Endometrial microvascular endothelial cells (primary cell): ENCODE measurements around the gene AURKAIP1. TPM values are rescaled to one million over a fixed set of nuclear protein-coding genes. Genes with fewer than 3 reads are reported as not detected.
"Not testable (repeated sequence)": the region's sequence is repeated elsewhere in the genome, so short reads cannot be mapped to it uniquely, and the experiment has no call there.

Experiments
- in situ Hi-C: cut with HindIII; loops from 2 replicates; pipeline ENCODE4 v1.10.0; 2017; ENCODE audit warnings: low sequenced_read_pairs, low pct_unique_long_range_greater_than_20kb; ENCODE audit errors: inconsistent ontology term
- total RNA-seq: library from RNA; depleted of rRNA; stranded (reverse); fragments of >200 nt; gene quantifications from one replicate; pipeline ENCODE4 v1.2.3, GENCODE V29; 2015; ENCODE audit errors: inconsistent ontology term

Gene AURKAIP1
- total RNA-seq, 1 donor from 2014 or later: 153 TPM

GRCh38 chr1:1370094-1370493 lies 4.9 kb downstream of the AURKAIP1 start:
- in situ Hi-C loops: not testable (repeated sequence)

- in situ Hi-C loops: no loop called here
Observed at GRCh38 chr1:1367315-1367714, 7.7 kb downstream of the AURKAIP1 start.

GRCh38 chr1:1366699-1367066 lies 8.3 kb downstream of the AURKAIP1 start:
- in situ Hi-C loops: no loop called here

GRCh38 chr1:1365875-1366698 lies 8.9 kb downstream of the AURKAIP1 start:
- in situ Hi-C loops: no loop called here

- in situ Hi-C loops: no loop called here
Observed at GRCh38 chr1:1364266-1364665, 10.7 kb downstream of the AURKAIP1 start.

- in situ Hi-C loops: no loop called here
Observed at GRCh38 chr1:1361982-1362423, 13.0 kb downstream of the AURKAIP1 start.

- in situ Hi-C loops: no loop called here
Observed at GRCh38 chr1:1361233-1361981, 13.6 kb downstream of the AURKAIP1 start.

- in situ Hi-C loops: no loop called here
Observed at GRCh38 chr1:1360506-1361169, 14.4 kb downstream of the AURKAIP1 start.

- in situ Hi-C loops: no loop called here
Observed at GRCh38 chr1:1359664-1360468, 15.1 kb downstream of the AURKAIP1 start.

GRCh38 chr1:1359308-1359663 lies 15.7 kb downstream of the AURKAIP1 start:
- in situ Hi-C loops: no loop called here

GRCh38 chr1:1358433-1359271 lies 16.4 kb downstream of the AURKAIP1 start, which contains the start of gene MXRA8:
TSS of gene MXRA8 (minus strand) at chr1:1358555. CDS start at chr1:1358504, 51 bp downstream.
- in situ Hi-C loops: no loop called here

GRCh38 chr1:1357871-1358432 lies 17.1 kb downstream of the AURKAIP1 start:
- in situ Hi-C loops: no loop called here

- in situ Hi-C loops: no loop called here
Observed at GRCh38 chr1:1356796-1357401, 18.1 kb downstream of the AURKAIP1 start.

- in situ Hi-C loops: no loop called here
Observed at GRCh38 chr1:1356166-1356795, 18.7 kb downstream of the AURKAIP1 start.

- in situ Hi-C loops: no loop called here
Observed at GRCh38 chr1:1355416-1355815, 19.6 kb downstream of the AURKAIP1 start.

- in situ Hi-C loops: no loop called here
Observed at GRCh38 chr1:1354271-1355247, 20.4 kb downstream of the AURKAIP1 start.
